Naive thymus-derived CD8-positive, alpha-beta T cell (primary cell): Measurements from ENCODE around the gene IQCM. TPM values are rescaled to one million over a fixed set of nuclear protein-coding genes. Genes with fewer than 3 reads are reported as not detected.
A peak's percentile ranks its signal among the peaks of the same experiment; 100 is the strongest.

Source experiments
- ATAC-seq, 2 donors: fragments of 150-1000 bp; cut with Tn5 transposase in 1 of 2; sonication (Bioruptor Pico), chemical (Tn5 transposase) in 1 of 2; 1 replicate in 1 of 2; 2 replicates in 1 of 2; pipeline ENCODE4 v1.10.0; 2021; ENCODE audit warnings: mild to moderate bottlenecking in 2 of 2, moderate library complexity in 2 of 2
- POLR2A ChIA-PET: fragments of 350-600 bp; sonication (Branson Sonifier 250); formaldehyde crosslinking; loops from one replicate; lab custom pipeline; 2021; ENCODE audit warnings: antibody characterized with exemption; lab: Charles Lee
- DNase-seq, 10 donors: peaks; one replicate each; pipeline versions ENCODE4 v3.0.0 to v3.0.0-alpha.2; 2020 to 2022
- H3K27ac Mint-ChIP-seq, 10 donors: one replicate each; pipeline ENCODE4 v1.8.0; 2020 to 2022; ENCODE audit warnings: mild to moderate bottlenecking in 10 of 10, mixed read lengths in 10 of 10, moderate library complexity in 4 of 10, inconsistent platforms in 1 of 10
- H3K27me3 Mint-ChIP-seq, 5 donors: one replicate each; pipeline ENCODE4 v1.8.0; 2021 to 2022; ENCODE audit warnings: mixed read lengths in 5 of 5
- H3K36me3 Mint-ChIP-seq, 3 donors: one replicate each; pipeline ENCODE4 v1.8.0; 2020 to 2022; ENCODE audit warnings: mixed read lengths in 3 of 3, mild to moderate bottlenecking in 2 of 3, inconsistent platforms in 1 of 3
- H3K4me1 Mint-ChIP-seq, 4 donors: one replicate each; pipeline ENCODE4 v1.8.0; 2021 to 2022; ENCODE audit warnings: mixed read lengths in 4 of 4
- H3K4me3 Mint-ChIP-seq, 10 donors: one replicate each; pipeline ENCODE4 v1.8.0; 2020 to 2022; ENCODE audit warnings: mild to moderate bottlenecking in 10 of 10, mixed read lengths in 10 of 10, moderate library complexity in 6 of 10, inconsistent platforms in 1 of 10
- H3K9me3 Mint-ChIP-seq, 9 donors: one replicate each; pipeline ENCODE4 v1.8.0; 2020 to 2022; ENCODE audit warnings: mixed read lengths in 9 of 9, mild to moderate bottlenecking in 3 of 9, inconsistent platforms in 1 of 9, moderate library complexity in 1 of 9
- polyA plus RNA-seq, 3 donors: library from polyadenylated mRNA; unstranded; fragments of 300-500 nt; fragmentation: Illumina TruSeq; gene quantifications; one replicate each; pipeline ENCODE4 v1.2.3, GENCODE V29; 2021
- total RNA-seq, 8 experiments: library from RNA in 2 of 8; stranded (reverse) in 2 of 8; gene quantifications; one replicate each; pipeline ENCODE4 v1.2.3 and lab custom pipeline; 2021 to 2026

The IQCM gene
- total and polyA plus RNA-seq, 5 experiments from 2014 or later, result not detected

- ATAC-seq, result no peak
- H3K27ac Mint-ChIP-seq, result no peak overlapping the region
Measured at GRCh38 chr4:149443537-149443936, 372.1 kb downstream of the IQCM start.

GRCh38 chr4:149441338-149441737, 374.3 kb downstream of the IQCM start:
- POLR2A ChIA-PET, result no interaction called here
- ATAC-seq (no peak), DNase-seq (no peak)
- no peak overlapping the region for H3K4me3 Mint-ChIP-seq
- no peaks in the 10 kb centered on the region for H3K36me3 Mint-ChIP-seq
- H3K4me1 Mint-ChIP-seq, result no peaks in the 10 kb centered on the region
- no peak overlapping the region for H3K27ac Mint-ChIP-seq
- H3K9me3 Mint-ChIP-seq, result peaks cover 0 to 2% (median 0%) of the 10 kb centered on the region in 9 donors
- H3K27me3 Mint-ChIP-seq, result peaks cover 0 to 6% (median 0%) of the 10 kb centered on the region in 5 donors

More at GRCh38 chr4:149443537-149443936, 372.1 kb downstream of the IQCM start:
- Mint-ChIP-seq H3K36me3 (no peaks in the 10 kb centered on the region), H3K4me3 (no peak overlapping the region), H3K9me3 (peaks cover 0 to 12% (median 5%) of the 10 kb centered on the region in 9 donors), H3K27me3 (peaks cover 0 to 6% (median 0%) of the 10 kb centered on the region in 5 donors), H3K4me1 (no peaks in the 10 kb centered on the region)
- DNase-seq, result no peak
- POLR2A ChIA-PET, result no interaction called here

GRCh38 chr4:149426461-149426860, 389.2 kb downstream of the IQCM start:
- Mint-ChIP-seq H3K27ac (no peak overlapping the region), H3K4me1 (no peaks in the 10 kb centered on the region), H3K9me3 (peaks cover 0 to 4% (median 0%) of the 10 kb centered on the region in 9 donors), H3K4me3 (no peak overlapping the region), H3K36me3 (no peaks in the 10 kb centered on the region), H3K27me3 (no peaks in the 10 kb centered on the region)
- ATAC-seq (no peak), DNase-seq (no peak)
- POLR2A ChIA-PET, result no interaction called here

GRCh38 chr4:149409555-149409962, 406.1 kb downstream of the IQCM start:
- no peak overlapping the region for H3K27ac Mint-ChIP-seq
- peaks cover 0 to 5% (median 0%) of the 10 kb centered on the region in 3 donors for H3K36me3 Mint-ChIP-seq
- H3K4me1 Mint-ChIP-seq, result no peaks in the 10 kb centered on the region
- ATAC-seq, result no peak
- H3K9me3 Mint-ChIP-seq, result peaks cover 0 to 15% (median 4%) of the 10 kb centered on the region in 9 donors
- no peak overlapping the region for H3K4me3 Mint-ChIP-seq
- DNase-seq, result no peak
- H3K27me3 Mint-ChIP-seq, result peaks cover 0 to 3% (median 0%) of the 10 kb centered on the region in 5 donors
- POLR2A ChIA-PET, result no interaction called here

GRCh38 chr4:149409146-149409545, 406.5 kb downstream of the IQCM start:
- Mint-ChIP-seq H3K36me3 (peaks cover 0 to 5% (median 0%) of the 10 kb centered on the region in 3 donors), H3K4me3 (no peak overlapping the region), H3K27me3 (peaks cover 0 to 3% (median 0%) of the 10 kb centered on the region in 5 donors), H3K4me1 (no peaks in the 10 kb centered on the region), H3K9me3 (peaks cover 0 to 15% (median 4%) of the 10 kb centered on the region in 9 donors), H3K27ac (no peak overlapping the region)
- ATAC-seq (no peak), DNase-seq (no peak)
- POLR2A ChIA-PET, result no interaction called here

- H3K4me1 Mint-ChIP-seq, result no peaks in the 10 kb centered on the region
- POLR2A ChIA-PET, result no interaction called here
- ATAC-seq, result no peak
- peaks cover 0 to 5% (median 0%) of the 10 kb centered on the region in 3 donors for H3K36me3 Mint-ChIP-seq
- no peak for DNase-seq
- H3K4me3 Mint-ChIP-seq, result no peak overlapping the region
- peaks cover 0 to 15% (median 4%) of the 10 kb centered on the region in 9 donors for H3K9me3 Mint-ChIP-seq
- H3K27ac Mint-ChIP-seq, result no peak overlapping the region
- peaks cover 0 to 3% (median 0%) of the 10 kb centered on the region in 5 donors for H3K27me3 Mint-ChIP-seq
Measured at GRCh38 chr4:149404143-149404542, 411.5 kb downstream of the IQCM start.

GRCh38 chr4:149403081-149403480, 412.6 kb downstream of the IQCM start:
- no peak for ATAC-seq
- H3K9me3 Mint-ChIP-seq, result peaks cover 2 to 17% (median 6%) of the 10 kb centered on the region in 9 donors
- H3K4me1 Mint-ChIP-seq, result no peaks in the 10 kb centered on the region
- peaks cover 0 to 3% (median 0%) of the 10 kb centered on the region in 5 donors for H3K27me3 Mint-ChIP-seq
- H3K27ac Mint-ChIP-seq, result no peak overlapping the region
- POLR2A ChIA-PET, result no interaction called here
- peaks cover 0 to 8% (median 0%) of the 10 kb centered on the region in 3 donors for H3K36me3 Mint-ChIP-seq
- no peak overlapping the region for H3K4me3 Mint-ChIP-seq
- no peak for DNase-seq

GRCh38 chr4:149398993-149399392, 416.6 kb downstream of the IQCM start:
- POLR2A ChIA-PET, result no interaction called here
- DNase-seq, result no peak

GRCh38 chr4:149370785-149371420, 444.7 kb downstream of the IQCM start:
- no peaks in the 10 kb centered on the region for H3K27me3 Mint-ChIP-seq
- POLR2A ChIA-PET, result no interaction called here
- peak overlapping the region in 1 of 10 donors; percentile 5 for H3K27ac Mint-ChIP-seq
- H3K4me1 Mint-ChIP-seq, result no peaks in the 10 kb centered on the region
- ATAC-seq, result no peak
- no peaks in the 10 kb centered on the region for H3K9me3 Mint-ChIP-seq
- H3K4me3 Mint-ChIP-seq, result no peak overlapping the region
- no peak for DNase-seq
- H3K36me3 Mint-ChIP-seq, result no peaks in the 10 kb centered on the region

More at GRCh38 chr4:149398993-149399392, 416.6 kb downstream of the IQCM start:
- no peak for ATAC-seq
- Mint-ChIP-seq H3K36me3 (peaks cover 0 to 4% (median 0%) of the 10 kb centered on the region in 3 donors), H3K4me3 (no peak overlapping the region), H3K4me1 (no peaks in the 10 kb centered on the region), H3K9me3 (peaks cover 0 to 12% (median 5%) of the 10 kb centered on the region in 9 donors), H3K27ac (no peak overlapping the region), H3K27me3 (peaks cover 0 to 2% (median 0%) of the 10 kb centered on the region in 5 donors)

GRCh38 chr4:149370002-149370401, 445.6 kb downstream of the IQCM start:
- no peak overlapping the region for H3K4me3 Mint-ChIP-seq
- POLR2A ChIA-PET, result no interaction called here
- no peaks in the 10 kb centered on the region for H3K36me3 Mint-ChIP-seq
- DNase-seq (no peak), ATAC-seq (no peak)
- H3K4me1 Mint-ChIP-seq, result no peaks in the 10 kb centered on the region
- H3K9me3 Mint-ChIP-seq, result no peaks in the 10 kb centered on the region
- H3K27me3 Mint-ChIP-seq, result no peaks in the 10 kb centered on the region
- H3K27ac Mint-ChIP-seq, result no peak overlapping the region

- Mint-ChIP-seq H3K27me3 (peaks cover 0 to 2% (median 0%) of the 10 kb centered on the region in 5 donors), H3K9me3 (peaks cover 0 to 23% (median 10%) of the 10 kb centered on the region in 9 donors), H3K36me3 (no peaks in the 10 kb centered on the region), H3K4me3 (no peak overlapping the region), H3K4me1 (no peaks in the 10 kb centered on the region), H3K27ac (peak overlapping the region in 1 of 10 donors; percentile 19)
- no peak for ATAC-seq
- DNase-seq, result no peak
- POLR2A ChIA-PET, result no interaction called here
Measured at GRCh38 chr4:149353241-149353640, 462.4 kb downstream of the IQCM start.

- DNase-seq (no peak), ATAC-seq (no peak)
- no peaks in the 10 kb centered on the region for H3K27me3 Mint-ChIP-seq
- no peaks in the 10 kb centered on the region for H3K4me1 Mint-ChIP-seq
- H3K36me3 Mint-ChIP-seq, result no peaks in the 10 kb centered on the region
- H3K4me3 Mint-ChIP-seq, result no peak overlapping the region
- POLR2A ChIA-PET, result no interaction called here
- H3K27ac Mint-ChIP-seq, result no peak overlapping the region
- peaks cover 0 to 14% (median 8%) of the 10 kb centered on the region in 9 donors for H3K9me3 Mint-ChIP-seq
Measured at GRCh38 chr4:149349541-149349940, 466.1 kb downstream of the IQCM start.

GRCh38 chr4:149347139-149347538, 468.5 kb downstream of the IQCM start:
- H3K4me1 Mint-ChIP-seq, result no peaks in the 10 kb centered on the region
- no peak overlapping the region for H3K4me3 Mint-ChIP-seq
- ATAC-seq, result no peak
- H3K27me3 Mint-ChIP-seq, result no peaks in the 10 kb centered on the region
- peaks cover 0 to 1% (median 0%) of the 10 kb centered on the region in 9 donors for H3K9me3 Mint-ChIP-seq
- H3K36me3 Mint-ChIP-seq, result no peaks in the 10 kb centered on the region
- POLR2A ChIA-PET, result no interaction called here
- H3K27ac Mint-ChIP-seq, result no peak overlapping the region
- DNase-seq, result no peak
